CD4-positive, alpha-beta T cell (primary cell): ENCODE measurements around the gene SLC35F2. TPM values are rescaled to one million over a fixed set of nuclear protein-coding genes. Genes with fewer than 3 reads are reported as not detected.

ENCODE experiments used
- ATAC-seq: fragments of 200-7000 bp; cut with Tn5 transposase; one replicate; pipeline ENCODE4 v1.10.0; 2022; ENCODE audit warnings: mild to moderate bottlenecking; ENCODE audit not compliant: poor library complexity
- CTCF ChIA-PET: fragments of 350-600 bp; sonication (Branson Sonifier 250); formaldehyde crosslinking; loops from one replicate; lab custom pipeline; 2021; ENCODE audit warnings: antibody characterized with exemption, inconsistent platforms; lab: Charles Lee
- POLR2A ChIA-PET: fragments of 350-600 bp; sonication (Branson Sonifier 250); formaldehyde crosslinking; loops from one replicate; lab custom pipeline; 2021; ENCODE audit warnings: antibody characterized with exemption, inconsistent platforms; lab: Charles Lee
- DNase-seq, 14 experiments: peaks; one replicate each; pipeline ENCODE4 v3.0.0-alpha.2; 2013 to 2020; ENCODE audit warnings: mixed read lengths in 2 of 14
- H3K27ac ChIP-seq, 2 donors: one replicate each; pipeline versions ENCODE4 v1.5.1 to v1.7.0; 2013; ENCODE audit warnings: low read length in 2 of 2, low read depth in 1 of 2, mild to moderate bottlenecking in 1 of 2
- H3K27me3 ChIP-seq, 2 experiments: 1 replicate in 1 of 2; 2 replicates in 1 of 2; pipeline versions ENCODE4 v1.6.1 to v1.7.0; 2013; ENCODE audit warnings: low read length in 2 of 2, control low read depth in 1 of 2, mild to moderate bottlenecking in 1 of 2, moderate library complexity in 1 of 2; ENCODE audit not compliant: insufficient read depth in 2 of 2, control insufficient read depth in 1 of 2
- H3K36me3 ChIP-seq: one replicate; pipeline ENCODE4 v1.6.1; 2013; ENCODE audit warnings: low read length, control low read depth; ENCODE audit not compliant: insufficient read depth
- H3K4me1 ChIP-seq: one replicate; pipeline ENCODE4 v1.6.1; 2013; ENCODE audit warnings: low read length, control low read depth; ENCODE audit not compliant: insufficient read depth
- H3K4me3 ChIP-seq: one replicate; pipeline ENCODE4 v1.5.1; 2013; ENCODE audit warnings: mild to moderate bottlenecking, low read length, moderate library complexity
- H3K9me3 ChIP-seq, 2 experiments: 1 replicate in 1 of 2; 2 replicates in 1 of 2; pipeline versions ENCODE4 v1.6.1 to v1.7.0; 2013; ENCODE audit warnings: low read length in 2 of 2, mild to moderate bottlenecking in 2 of 2, control low read depth in 1 of 2, moderate library complexity in 1 of 2; ENCODE audit not compliant: control insufficient read depth in 1 of 2, insufficient read depth in 1 of 2
- H3K27ac Mint-ChIP-seq: one replicate; pipeline ENCODE4 v1.8.0; 2020; ENCODE audit warnings: mixed read lengths
- H3K27me3 Mint-ChIP-seq: one replicate; pipeline ENCODE4 v1.8.0; 2021; ENCODE audit warnings: mixed read lengths
- H3K36me3 Mint-ChIP-seq: one replicate; pipeline ENCODE4 v1.8.0; 2021; ENCODE audit warnings: low read depth, mixed read lengths
- H3K4me1 Mint-ChIP-seq: one replicate; pipeline ENCODE4 v1.8.0; 2021; ENCODE audit warnings: low read depth, mixed read lengths
- H3K4me3 Mint-ChIP-seq: one replicate; pipeline ENCODE4 v1.8.0; 2020; ENCODE audit warnings: mild to moderate bottlenecking, mixed read lengths
- H3K9me3 Mint-ChIP-seq: one replicate; pipeline ENCODE4 v1.8.0; 2020; ENCODE audit warnings: mixed read lengths
- CTCF ChIP-seq: fragments of 200-600 bp; IDR thresholded peaks from one replicate; pipeline ENCODE4 v1.8.0; 2022; ENCODE audit warnings: antibody characterized with exemption, mild to moderate bottlenecking
- intact Hi-C, 2 experiments: fragments of 100-400 bp; cut with DNase I in 1 of 2; cut with micrococcal nuclease in 1 of 2; formaldehyde crosslinking; loops; one replicate each; pipeline versions ENCODE4 v1.15.1 to v1.9.0; 2023 to 2025; cut with DNase I, micrococcal nuclease
- total RNA-seq, 174 experiments: library from RNA in 2 of 174; stranded (reverse) in 2 of 174; gene quantifications; one replicate each; pipeline ENCODE4 v1.2.3 and lab custom pipeline; 2021 to 2026

SLC35F2 gene
- total RNA-seq, 2 experiments from 2014 or later: 2.8 to 3.0 TPM

GRCh38 chr11:107778839-107779517 is 79.6 kb downstream of the SLC35F2 start:
- CTCF ChIA-PET: no interaction called here
- TF ChIP-seq CTCF: no peak

GRCh38 chr11:107777110-107777509 is 81.5 kb downstream of the SLC35F2 start:
- H3K4me1 Mint-ChIP-seq: no peaks in the 10 kb centered on the region
- H3K27ac Mint-ChIP-seq: no peak overlapping the region
- no peak overlapping the region for H3K4me3 Mint-ChIP-seq
- H3K27ac ChIP-seq: no peak overlapping the region
- ATAC-seq (no peak), DNase-seq (no peak)
- H3K4me3 ChIP-seq: no peak overlapping the region
- no peaks in the 10 kb centered on the region for H3K36me3 ChIP-seq
- no peaks in the 10 kb centered on the region for H3K27me3 ChIP-seq
- no peak for TF ChIP-seq CTCF
- no peaks in the 10 kb centered on the region for H3K27me3 Mint-ChIP-seq
- H3K4me1 ChIP-seq: no peaks in the 10 kb centered on the region
- ChIA-PET POLR2A (no interaction called here), CTCF (no interaction called here)
- no peaks in the 10 kb centered on the region for H3K9me3 ChIP-seq
- H3K9me3 Mint-ChIP-seq: no peaks in the 10 kb centered on the region
- H3K36me3 Mint-ChIP-seq: no peaks in the 10 kb centered on the region
- intact Hi-C loops: loop anchor here in 1 of 2 experiments (10.0 kb wide), 1 partner anchor 212 kb away; the partner anchor contains the start of gene ALKBH8

More at GRCh38 chr11:107778839-107779517, 79.6 kb downstream of the SLC35F2 start:
- Histone ChIP-seq H3K27ac (no peak overlapping the region), H3K27me3 (peaks cover 0 to 4% of the 10 kb centered on the region in 2 experiments), H3K36me3 (no peaks in the 10 kb centered on the region), H3K9me3 (no peaks in the 10 kb centered on the region), H3K4me1 (no peaks in the 10 kb centered on the region), H3K4me3 (no peak overlapping the region)
- no peaks in the 10 kb centered on the region for H3K36me3 Mint-ChIP-seq
- intact Hi-C loops: loop anchor here in 1 of 2 experiments (10.0 kb wide), 1 partner anchor 214 kb away; the partner anchor contains the start of gene ALKBH8
- no peaks in the 10 kb centered on the region for H3K4me1 Mint-ChIP-seq
- no peak overlapping the region for H3K27ac Mint-ChIP-seq
- no peak for DNase-seq
- H3K27me3 Mint-ChIP-seq: no peaks in the 10 kb centered on the region
- POLR2A ChIA-PET: no interaction called here
- no peak overlapping the region for H3K4me3 Mint-ChIP-seq
- ATAC-seq: no peak
- H3K9me3 Mint-ChIP-seq: no peaks in the 10 kb centered on the region

GRCh38 chr11:107776062-107776461 is 82.5 kb downstream of the SLC35F2 start:
- Histone ChIP-seq H3K27ac (no peak overlapping the region), H3K4me3 (no peak overlapping the region), H3K27me3 (no peaks in the 10 kb centered on the region), H3K4me1 (no peaks in the 10 kb centered on the region), H3K36me3 (no peaks in the 10 kb centered on the region), H3K9me3 (no peaks in the 10 kb centered on the region)
- ATAC-seq: no peak
- no peak overlapping the region for H3K27ac Mint-ChIP-seq
- H3K4me3 Mint-ChIP-seq: no peak overlapping the region
- POLR2A ChIA-PET: no interaction called here
- no peak for TF ChIP-seq CTCF
- H3K4me1 Mint-ChIP-seq: no peaks in the 10 kb centered on the region
- H3K36me3 Mint-ChIP-seq: no peaks in the 10 kb centered on the region
- no peaks in the 10 kb centered on the region for H3K9me3 Mint-ChIP-seq
- no peak for DNase-seq
- intact Hi-C loops: loop anchor here in 1 of 2 experiments (10.0 kb wide), 1 partner anchor 211 kb away; the partner anchor contains the start of gene ALKBH8
- CTCF ChIA-PET: interaction anchor here (0.7 kb wide), 1 partner anchor 433 kb away, joined by 4 read pairs; no protein-coding TSS in a partner anchor
- peaks cover 4% of the 10 kb centered on the region for H3K27me3 Mint-ChIP-seq
